Measurements from ENCODE around the gene PDHX.

DNA sequence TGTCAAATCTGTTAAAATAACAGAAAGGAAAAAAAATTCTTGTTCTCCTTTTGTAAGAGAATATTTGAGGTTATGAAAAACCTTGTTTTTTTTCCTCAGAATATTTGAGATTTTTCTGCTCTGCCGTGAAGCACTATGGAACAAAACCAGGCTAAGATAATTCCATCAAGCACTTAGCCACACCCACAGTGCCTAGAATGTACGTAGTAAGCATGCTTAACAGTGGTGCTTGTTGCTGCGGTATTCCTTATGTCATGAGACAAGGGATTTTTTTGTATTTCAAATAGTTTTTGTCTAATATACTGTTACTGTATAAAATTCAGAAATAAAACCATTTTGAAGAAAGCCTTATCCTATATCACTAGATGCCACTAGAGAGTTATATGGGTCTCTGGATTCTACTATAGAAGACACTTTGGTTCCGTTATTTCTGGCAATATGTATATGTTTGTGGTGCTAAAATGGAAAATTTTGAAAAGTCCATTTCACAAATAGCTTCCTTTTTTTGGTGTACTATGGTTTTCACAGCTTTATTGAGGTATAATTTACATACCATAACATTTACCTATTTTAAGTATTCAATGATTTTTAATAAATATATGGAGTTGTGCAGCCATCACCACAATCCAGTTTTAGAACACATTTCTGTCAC lies 23.7 kb downstream of the PDHX start:
- TF ChIP-seq BHLHE40 (IDR thresholded peaks at IDR 0.05; ENCODE audit: borderline replicate concordance): no peak
- no peak for TF ChIP-seq ELF4 (IDR thresholded peaks at IDR 0.05)
- no peak for TF ChIP-seq ARNT (IDR thresholded peaks at IDR 0.05)
- no peak for TF ChIP-seq ZNF384 (IDR thresholded peaks at IDR 0.05)
- TF ChIP-seq SP1 (IDR thresholded peaks at IDR 0.05): no peak
- TF ChIP-seq FOXA1 (IDR thresholded peaks at IDR 0.05): no peak
